NCI-H345 treated with DMSO at 0.1 percent for 48 hours (cell line): Measurements from ENCODE around the gene SLU7.
"Not testable (repeated sequence)": the region's sequence is repeated elsewhere in the genome, so short reads cannot be mapped to it uniquely, and the experiment has no call there.

Experiments
- DNase-seq: peaks from one replicate; lab custom pipeline; 2025; ENCODE audit not compliant: unreplicated experiment; lab: John Stamatoyannopoulos, UW

Gene SLU7

GRCh38 chr5:160451281-160451680, 32.4 kb upstream of the SLU7 start:
- no peak for DNase-seq

GRCh38 chr5:160450164-160450932, 31.5 kb upstream of the SLU7 start:
- DNase-seq: no peak

GRCh38 chr5:160449458-160449857, 30.6 kb upstream of the SLU7 start:
- DNase-seq: no peak

- no peak for DNase-seq
Measured at GRCh38 chr5:160448886-160449285, 30.0 kb upstream of the SLU7 start.

GRCh38 chr5:160445751-160446150, 26.9 kb upstream of the SLU7 start:
- DNase-seq: no peak

- DNase-seq: no peak
Measured at GRCh38 chr5:160445132-160445531, 26.3 kb upstream of the SLU7 start.

- no peak for DNase-seq
Measured at GRCh38 chr5:160444407-160444806, 25.5 kb upstream of the SLU7 start.

- DNase-seq: no peak
Measured at GRCh38 chr5:160442824-160443431, 24.0 kb upstream of the SLU7 start.

- DNase-seq: no peak
Measured at GRCh38 chr5:160441311-160441781, 22.5 kb upstream of the SLU7 start.

- DNase-seq: peak; percentile 85
Measured at GRCh38 chr5:160439205-160439600, 20.3 kb upstream of the SLU7 start.

GRCh38 chr5:160438316-160439204, 19.7 kb upstream of the SLU7 start:
- peak; percentile 85 for DNase-seq

- DNase-seq: no peak
Measured at GRCh38 chr5:160437271-160437670, 18.4 kb upstream of the SLU7 start.

GRCh38 chr5:160436661-160437060, 17.8 kb upstream of the SLU7 start:
- not testable (repeated sequence) for DNase-seq

- DNase-seq: no peak
Measured at GRCh38 chr5:160436017-160436416, 17.1 kb upstream of the SLU7 start.

GRCh38 chr5:160435532-160435931, 16.7 kb upstream of the SLU7 start:
- DNase-seq: no peak

GRCh38 chr5:160434022-160434531, 15.2 kb upstream of the SLU7 start:
- DNase-seq: peak; percentile 61

GRCh38 chr5:160432787-160433186, 13.9 kb upstream of the SLU7 start:
- no peak for DNase-seq

- no peak for DNase-seq
Measured at GRCh38 chr5:160432196-160432595, 13.3 kb upstream of the SLU7 start.

GRCh38 chr5:160427607-160428006, 8.7 kb upstream of the SLU7 start:
- no peak for DNase-seq

- DNase-seq: peak; percentile 73
Measured at GRCh38 chr5:160423099-160423498, 4.2 kb upstream of the SLU7 start.

- peak; percentile 93 for DNase-seq
Measured at GRCh38 chr5:160421625-160422258, 2.9 kb upstream of the SLU7 start, which contains the start of gene PTTG1. TSS of gene PTTG1 (plus strand) at chr5:160421855. CDS start at chr5:160422313, 458 bp downstream.
